Breast epithelium (tissue), 3 donors: Measurements from ENCODE around the gene KRTAP5-3.
"Not testable (repeated sequence)": the region's sequence is repeated elsewhere in the genome, so short reads cannot be mapped to it uniquely, and the experiment has no call there.

ENCODE experiments used
- POLR2AphosphoS5 ChIP-seq, 3 donors: sonication (generic); formaldehyde crosslinking; IDR thresholded peaks; one replicate each; pipeline ENCODE4 v1.6.1; 2017; ENCODE audit warnings: antibody characterized with exemption in 3 of 3
- TF ChIP-seq, protein P1 (sequence below), 3 donors: fragments of 450-650 bp; IDR thresholded peaks; one replicate each; pipeline ENCODE4 v1.5.1; 2016 to 2017; ENCODE audit warnings: antibody characterized with exemption in 3 of 3, mild to moderate bottlenecking in 3 of 3, moderate library complexity in 3 of 3

DNA sequence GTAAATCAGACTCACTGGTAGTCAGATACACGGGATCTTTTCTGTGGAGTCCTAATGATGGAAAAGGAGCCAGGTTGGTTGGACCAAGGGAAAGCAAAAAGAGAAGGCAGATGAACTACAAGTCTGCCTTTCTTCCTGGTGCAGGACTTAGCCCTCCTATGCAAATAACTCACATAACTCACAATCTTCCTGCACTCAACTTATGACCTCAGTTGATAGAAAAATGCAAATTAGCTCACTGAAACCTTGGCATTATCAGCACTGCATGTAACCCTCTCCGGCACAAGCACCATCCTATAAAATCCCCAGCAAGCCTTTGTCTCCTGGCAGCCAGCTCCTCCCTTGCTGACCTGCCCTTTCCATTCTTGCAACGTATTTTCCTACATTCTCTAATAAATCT lies 6.6 kb downstream of the KRTAP5-3 start:
- TF ChIP-seq, protein P1, sequence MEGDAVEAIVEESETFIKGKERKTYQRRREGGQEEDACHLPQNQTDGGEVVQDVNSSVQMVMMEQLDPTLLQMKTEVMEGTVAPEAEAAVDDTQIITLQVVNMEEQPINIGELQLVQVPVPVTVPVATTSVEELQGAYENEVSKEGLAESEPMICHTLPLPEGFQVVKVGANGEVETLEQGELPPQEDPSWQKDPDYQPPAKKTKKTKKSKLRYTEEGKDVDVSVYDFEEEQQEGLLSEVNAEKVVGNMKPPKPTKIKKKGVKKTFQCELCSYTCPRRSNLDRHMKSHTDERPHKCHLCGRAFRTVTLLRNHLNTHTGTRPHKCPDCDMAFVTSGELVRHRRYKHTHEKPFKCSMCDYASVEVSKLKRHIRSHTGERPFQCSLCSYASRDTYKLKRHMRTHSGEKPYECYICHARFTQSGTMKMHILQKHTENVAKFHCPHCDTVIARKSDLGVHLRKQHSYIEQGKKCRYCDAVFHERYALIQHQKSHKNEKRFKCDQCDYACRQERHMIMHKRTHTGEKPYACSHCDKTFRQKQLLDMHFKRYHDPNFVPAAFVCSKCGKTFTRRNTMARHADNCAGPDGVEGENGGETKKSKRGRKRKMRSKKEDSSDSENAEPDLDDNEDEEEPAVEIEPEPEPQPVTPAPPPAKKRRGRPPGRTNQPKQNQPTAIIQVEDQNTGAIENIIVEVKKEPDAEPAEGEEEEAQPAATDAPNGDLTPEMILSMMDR (IDR thresholded peaks at IDR 0.05): not testable (repeated sequence)
- TF ChIP-seq POLR2AphosphoS5 (IDR thresholded peaks at IDR 0.05): not testable (repeated sequence)
